A673 (cell line): ENCODE data around the gene FIGNL1. TPM values are rescaled to one million over a fixed set of nuclear protein-coding genes. Genes with fewer than 3 reads are reported as not detected.

Experiments
- BruUV-seq: library from RNA; stranded (reverse); fragments of 400-500 nt; replicated peaks from 2 replicates; lab custom pipeline; 2021; lab: Mats Ljungman, UMichigan
- CTCF ChIA-PET: fragments of 300-600 bp; sonication (Branson Sonifier 250); formaldehyde crosslinking; loops from one replicate; lab custom pipeline; 2022; ENCODE audit warnings: antibody characterized with exemption; lab: Charles Lee
- POLR2A ChIA-PET: fragments of 300-600 bp; sonication (Branson Sonifier 250); formaldehyde crosslinking; loops from one replicate; lab custom pipeline; 2022; ENCODE audit warnings: antibody characterized with exemption; ENCODE audit not compliant: low non-redundant PET; lab: Charles Lee
- DNase-seq: peaks from one replicate; pipeline ENCODE4 v3.0.0-alpha.2; 2015; ENCODE audit warnings: low spot score
- H3K27ac ChIP-seq: fragments of 200-600 bp; sonication (generic); 2 replicates; pipeline ENCODE4 v1.5.1; 2016; ENCODE audit warnings: mixed run types, low read depth, mild to moderate bottlenecking, mixed read lengths, antibody characterized with exemption, low read length; ENCODE audit not compliant: poor library complexity, severe bottlenecking
- H3K27me3 ChIP-seq: fragments of 200-600 bp; sonication (generic); replicated peaks from 2 replicates; pipeline ENCODE4 v1.6.1; 2017; ENCODE audit warnings: mixed run types, low read depth, mild to moderate bottlenecking, mixed read lengths, antibody characterized with exemption, low read length; ENCODE audit not compliant: insufficient read depth, poor library complexity
- H3K36me3 ChIP-seq: fragments of 200-600 bp; sonication (generic); 2 replicates; pipeline ENCODE4 v1.6.1; 2016; ENCODE audit warnings: mixed run types, mild to moderate bottlenecking, mixed read lengths, antibody characterized with exemption, low read length; ENCODE audit not compliant: insufficient read depth, poor library complexity, severe bottlenecking
- H3K4me1 ChIP-seq: fragments of 200-600 bp; sonication (generic); 2 replicates; pipeline ENCODE4 v1.6.1; 2017; ENCODE audit warnings: mixed run types, mild to moderate bottlenecking, mixed read lengths, antibody characterized with exemption, low read length; ENCODE audit not compliant: insufficient read depth, poor library complexity, severe bottlenecking
- H3K4me3 ChIP-seq: fragments of 200-600 bp; sonication (generic); 2 replicates; pipeline ENCODE4 v1.5.1; 2016; ENCODE audit warnings: low read depth, mixed run types, mild to moderate bottlenecking, mixed read lengths, low read length; ENCODE audit not compliant: poor library complexity, severe bottlenecking
- H3K9me3 ChIP-seq: fragments of 200-600 bp; sonication (generic); 2 replicates; pipeline ENCODE4 v1.6.1; 2016; ENCODE audit warnings: mixed run types, low read depth, mild to moderate bottlenecking, mixed read lengths, antibody characterized with exemption, low read length; ENCODE audit not compliant: poor library complexity, severe bottlenecking
- EZH2 ChIP-seq: fragments of 200-600 bp; sonication (generic); IDR thresholded peaks from 2 replicates; pipeline ENCODE4 v1.6.1; 2017; ENCODE audit warnings: borderline replicate concordance, low read depth, mild to moderate bottlenecking, mixed read lengths, antibody characterized with exemption, low read length; ENCODE audit not compliant: poor library complexity, severe bottlenecking
- intact Hi-C: fragments of 100-400 bp; cut with micrococcal nuclease; formaldehyde crosslinking; loops from one replicate; pipeline ENCODE4 v1.10.0; 2022; ENCODE audit not compliant: unreplicated experiment
- total RNA-seq: library from RNA; stranded (reverse); gene quantifications from 2 replicates; pipeline ENCODE4 v1.2.3, GENCODE V29; 2021
- TF ChIP-seq, protein P1 (sequence below): fragments of 300-800, 200-600 bp; sonication (generic); conservative IDR thresholded peaks from 2 replicates; pipeline ENCODE4 v1.5.1; 2017; ENCODE audit warnings: low read depth, mild to moderate bottlenecking, antibody characterized with exemption, low read length, moderate library complexity, mixed read lengths

FIGNL1 gene
- total RNA-seq, 1 experiment from 2014 or later, result 41.3 TPM

DNA sequence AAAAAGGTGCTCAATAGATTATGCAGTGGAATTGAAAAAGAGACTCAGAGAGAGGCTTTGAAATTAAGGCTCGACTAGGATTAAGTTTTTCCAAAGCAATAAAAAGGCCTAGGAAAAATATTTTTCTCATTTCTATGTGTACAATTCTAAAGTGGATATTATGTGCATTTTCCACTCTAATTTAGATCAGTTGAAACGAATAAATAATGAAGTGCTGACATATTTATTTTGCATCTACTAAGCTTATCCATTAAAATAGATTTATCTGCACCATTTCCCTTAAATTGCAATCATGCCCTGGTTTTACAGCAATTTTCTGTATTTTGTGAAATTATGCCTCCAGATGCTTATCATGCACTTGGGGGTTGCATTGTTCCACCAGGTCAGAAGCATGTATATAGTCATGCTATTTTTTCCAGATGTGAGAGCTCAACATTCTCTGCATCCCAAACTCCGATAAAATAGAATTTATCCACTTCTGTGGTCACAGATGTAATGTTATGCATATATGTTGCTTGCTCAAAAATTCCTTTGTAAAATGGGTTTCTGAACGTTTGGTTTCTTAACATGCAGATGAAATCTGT is 18.3 kb downstream of the FIGNL1 start:
- H3K27me3 ChIP-seq, result no peaks in the 10 kb centered on the region
- no peaks in the 10 kb centered on the region for H3K9me3 ChIP-seq
- no TSS peak for BruUV-seq
- H3K4me3 ChIP-seq, result no peak overlapping the region
- intact Hi-C loops, result no loop called here
- ChIA-PET POLR2A (no interaction called here), CTCF (no interaction called here)
- no peaks in the 10 kb centered on the region for H3K4me1 ChIP-seq
- no peaks in the 10 kb centered on the region for H3K36me3 ChIP-seq
- TF ChIP-seq EZH2, result no peak
- TF ChIP-seq, protein P1, sequence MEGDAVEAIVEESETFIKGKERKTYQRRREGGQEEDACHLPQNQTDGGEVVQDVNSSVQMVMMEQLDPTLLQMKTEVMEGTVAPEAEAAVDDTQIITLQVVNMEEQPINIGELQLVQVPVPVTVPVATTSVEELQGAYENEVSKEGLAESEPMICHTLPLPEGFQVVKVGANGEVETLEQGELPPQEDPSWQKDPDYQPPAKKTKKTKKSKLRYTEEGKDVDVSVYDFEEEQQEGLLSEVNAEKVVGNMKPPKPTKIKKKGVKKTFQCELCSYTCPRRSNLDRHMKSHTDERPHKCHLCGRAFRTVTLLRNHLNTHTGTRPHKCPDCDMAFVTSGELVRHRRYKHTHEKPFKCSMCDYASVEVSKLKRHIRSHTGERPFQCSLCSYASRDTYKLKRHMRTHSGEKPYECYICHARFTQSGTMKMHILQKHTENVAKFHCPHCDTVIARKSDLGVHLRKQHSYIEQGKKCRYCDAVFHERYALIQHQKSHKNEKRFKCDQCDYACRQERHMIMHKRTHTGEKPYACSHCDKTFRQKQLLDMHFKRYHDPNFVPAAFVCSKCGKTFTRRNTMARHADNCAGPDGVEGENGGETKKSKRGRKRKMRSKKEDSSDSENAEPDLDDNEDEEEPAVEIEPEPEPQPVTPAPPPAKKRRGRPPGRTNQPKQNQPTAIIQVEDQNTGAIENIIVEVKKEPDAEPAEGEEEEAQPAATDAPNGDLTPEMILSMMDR, result no peak
- H3K27ac ChIP-seq, result no peak overlapping the region
- no peak for DNase-seq

DNA sequence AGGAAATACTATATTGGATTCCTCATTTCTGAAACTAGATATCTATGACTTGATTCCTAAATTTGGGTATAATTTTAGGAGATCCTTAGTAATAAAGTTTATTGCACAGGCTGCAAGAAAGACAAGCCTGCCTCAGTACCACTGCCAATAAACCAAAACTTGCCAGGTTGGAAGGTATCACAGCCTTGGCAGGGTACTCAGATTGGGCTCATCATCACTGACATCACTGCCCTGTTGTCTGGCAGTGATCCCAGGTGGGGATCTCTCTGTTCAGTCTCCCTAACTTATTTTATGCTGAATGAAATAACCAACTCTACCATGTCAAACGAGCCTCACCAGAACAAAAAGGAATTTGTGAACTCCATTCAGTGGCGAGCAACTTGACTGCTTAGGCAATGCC is 18.8 kb downstream of the FIGNL1 start:
- H3K36me3 ChIP-seq, result no peaks in the 10 kb centered on the region
- no peak overlapping the region for H3K4me3 ChIP-seq
- no peak for DNase-seq
- intact Hi-C loops, result no loop called here
- TF ChIP-seq, protein P1, result no peak
- TF ChIP-seq EZH2, result no peak
- H3K27me3 ChIP-seq, result no peaks in the 10 kb centered on the region
- BruUV-seq, result no TSS peak
- no peaks in the 10 kb centered on the region for H3K9me3 ChIP-seq
- H3K4me1 ChIP-seq, result no peaks in the 10 kb centered on the region
- ChIA-PET POLR2A (no interaction called here), CTCF (no interaction called here)
- no peak overlapping the region for H3K27ac ChIP-seq

DNA sequence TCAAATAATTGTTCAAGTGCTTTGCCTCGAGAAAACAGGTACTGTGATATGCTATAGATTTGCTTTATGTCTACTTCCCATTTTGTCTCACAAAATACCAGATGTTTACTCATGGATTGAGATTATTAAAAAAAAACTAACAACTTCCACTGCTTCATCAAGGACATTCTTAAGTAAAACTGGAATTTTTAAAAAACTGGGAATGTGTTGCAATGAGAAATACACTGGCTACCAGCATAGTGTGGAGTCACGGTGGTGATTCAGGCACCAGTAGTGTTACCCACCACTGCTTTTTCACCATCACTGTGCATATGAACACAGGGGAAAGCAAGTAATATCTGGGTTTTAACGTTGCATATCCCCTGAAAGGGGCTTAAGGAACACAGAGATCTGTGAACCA is 21.2 kb downstream of the FIGNL1 start:
- intact Hi-C loops, result no loop called here
- no peaks in the 10 kb centered on the region for H3K4me1 ChIP-seq
- DNase-seq, result no peak
- POLR2A ChIA-PET, result no interaction called here
- no TSS peak for BruUV-seq
- no peaks in the 10 kb centered on the region for H3K9me3 ChIP-seq
- no peak overlapping the region for H3K27ac ChIP-seq
- H3K27me3 ChIP-seq, result no peaks in the 10 kb centered on the region
- no peaks in the 10 kb centered on the region for H3K36me3 ChIP-seq
- TF ChIP-seq, protein P1, result no peak
- TF ChIP-seq EZH2, result no peak
- CTCF ChIA-PET, result no interaction called here
- H3K4me3 ChIP-seq, result no peak overlapping the region
